Bronchial epithelial cell (primary cell): ENCODE measurements around the gene CACTIN. TPM values are rescaled to one million over a fixed set of nuclear protein-coding genes. Genes with fewer than 3 reads are reported as not detected.

ENCODE experiments used
- DNase-seq: peaks from one replicate; pipeline ENCODE4 v3.0.0-alpha.2; 2010; ENCODE audit warnings: low read depth
- FAIRE-seq: peaks from 2 replicates; lab custom pipeline; 2011; peaks lifted over from hg19 to GRCh38; lab: Jason Lieb, UNC
- H3K27me3 ChIP-seq: 2 replicates; pipeline ENCODE4 v1.5.1; 2011; ENCODE audit warnings: low read length; ENCODE audit not compliant: control insufficient read depth, insufficient read depth
- H3K36me3 ChIP-seq: 2 replicates; pipeline ENCODE4 v1.5.1; 2011; ENCODE audit warnings: low read length; ENCODE audit not compliant: control insufficient read depth, insufficient read depth
- H3K4me3 ChIP-seq: 2 replicates; pipeline ENCODE4 v1.5.1; 2011; ENCODE audit warnings: mild to moderate bottlenecking, low read depth, low read length, control low read depth
- CTCF ChIP-seq: IDR thresholded peaks from 2 replicates; pipeline ENCODE4 v1.5.1; 2011; ENCODE audit warnings: mild to moderate bottlenecking, moderate library complexity, low read length, control low read depth, inconsistent platforms; ENCODE audit not compliant: insufficient read depth, severe bottlenecking
- total RNA-seq: library from RNA; depleted of rRNA; stranded (reverse); fragments of >200 nt; gene quantifications from 2 replicates; pipeline ENCODE4 v1.2.1, GENCODE V29; 2014

The CACTIN gene
- total RNA-seq, 1 donor from 2014 or later, result 30.3 TPM

GRCh38 chr19:3655402-3656072 is 28.9 kb upstream of the CACTIN start:
- FAIRE-seq (no peak), DNase-seq (peak; percentile 53)
- no peak overlapping the region for H3K4me3 ChIP-seq
- TF ChIP-seq CTCF, result no peak
- H3K27me3 ChIP-seq, result no peaks in the 10 kb centered on the region
- H3K36me3 ChIP-seq, result peaks cover 14% of the 10 kb centered on the region

DNA sequence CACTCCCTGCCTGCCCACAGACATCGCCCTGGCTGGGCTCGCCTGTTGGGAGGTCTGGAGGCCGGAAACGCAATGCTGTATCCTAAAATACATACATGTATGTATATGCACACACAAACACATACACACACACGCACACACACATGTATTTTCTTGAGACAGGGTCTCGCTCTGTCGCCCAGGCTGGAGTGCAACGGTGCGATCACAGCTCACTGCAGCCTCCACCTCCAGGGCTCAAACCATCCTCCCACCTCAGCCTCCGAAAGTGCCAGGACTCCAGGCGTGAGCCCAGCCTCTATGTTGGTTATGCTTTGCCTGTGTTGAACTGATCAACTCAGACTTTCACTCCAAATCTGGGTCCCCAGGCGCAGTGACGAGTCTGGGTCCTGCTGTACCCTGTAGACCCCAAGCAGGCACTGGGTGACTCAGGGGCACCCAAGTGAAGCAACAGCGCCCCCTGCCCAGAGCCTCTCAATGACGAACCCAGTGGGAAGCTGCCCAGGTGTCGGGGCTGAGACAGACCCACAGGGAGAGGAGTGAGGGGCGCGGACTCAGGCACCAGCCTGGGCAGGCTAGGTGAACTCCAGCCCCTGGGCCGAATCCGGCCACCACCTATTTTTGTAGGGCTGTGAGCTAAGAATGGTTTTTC is 27.4 kb upstream of the CACTIN start:
- Histone ChIP-seq H3K36me3 (peaks cover 12% of the 10 kb centered on the region), H3K4me3 (no peak overlapping the region), H3K27me3 (no peaks in the 10 kb centered on the region)
- no peak for DNase-seq
- no peak for FAIRE-seq
- TF ChIP-seq CTCF, result peak; percentile 14

- Histone ChIP-seq H3K27me3 (no peaks in the 10 kb centered on the region), H3K4me3 (no peak overlapping the region), H3K36me3 (peaks cover 15% of the 10 kb centered on the region)
- TF ChIP-seq CTCF, result no peak
- FAIRE-seq, result no peak
- DNase-seq, result no peak
Observed at GRCh38 chr19:3653081-3653795, 26.6 kb upstream of the CACTIN start.

GRCh38 chr19:3652422-3652821 is 25.8 kb upstream of the CACTIN start:
- H3K36me3 ChIP-seq, result peaks cover 13% of the 10 kb centered on the region

GRCh38 chr19:3651684-3652083 is 25.1 kb upstream of the CACTIN start:
- DNase-seq (no peak), FAIRE-seq (no peak)
- TF ChIP-seq CTCF, result no peak
- H3K27me3 ChIP-seq, result no peaks in the 10 kb centered on the region
- H3K4me3 ChIP-seq, result no peak overlapping the region
- peaks cover 13% of the 10 kb centered on the region for H3K36me3 ChIP-seq

More at GRCh38 chr19:3652422-3652821, 25.8 kb upstream of the CACTIN start:
- no peak for FAIRE-seq
- Histone ChIP-seq H3K27me3 (no peaks in the 10 kb centered on the region), H3K4me3 (no peak overlapping the region)
- no peak for TF ChIP-seq CTCF
- no peak for DNase-seq
